ENCODE data around the gene ZNF57. TPM values are rescaled to one million over a fixed set of nuclear protein-coding genes. Genes with fewer than 3 reads are reported as not detected.
A peak's percentile ranks its signal among the peaks of the same experiment; 100 is the strongest.
"Not testable (repeated sequence)": the region's sequence is repeated elsewhere in the genome, so short reads cannot be mapped to it uniquely, and the experiment has no call there.

Gene ZNF57
- total and polyA plus RNA-seq, 4 donors, result 5.2 to 6.9 (median 5.3) TPM

GRCh38 chr19:2922987-2923386 lies 22.3 kb downstream of the ZNF57 start:
- no peaks in the 10 kb centered on the region for H3K9me3 ChIP-seq (ENCODE audit: control insufficient read depth, insufficient read depth, low read length)
- no peak overlapping the region for H3K27ac ChIP-seq (ENCODE audit: low read depth, low read length)
- H3K4me3 ChIP-seq (ENCODE audit: low read depth, low read length), result no peak overlapping the region
- DNase-seq (ENCODE audit: low read depth in 4 of 6, low spot score in 6 of 6), result no peak
- peaks cover 15% of the 10 kb centered on the region for H3K36me3 ChIP-seq (ENCODE audit: control insufficient read depth, insufficient read depth, low read length)
- H3K27me3 ChIP-seq (ENCODE audit: control insufficient read depth, insufficient read depth, low read length), result no peaks in the 10 kb centered on the region
- H3K4me1 ChIP-seq (ENCODE audit: control insufficient read depth, insufficient read depth, low read length), result peaks cover 11% of the 10 kb centered on the region
- 24% methylated on average over 5 of the region's 5 CpGs for WGBS (ENCODE audit: insufficient coverage)

GRCh38 chr19:2923510-2923909 lies 22.8 kb downstream of the ZNF57 start:
- Histone ChIP-seq H3K36me3 (ENCODE audit: control insufficient read depth, insufficient read depth, low read length) (peaks cover 14% of the 10 kb centered on the region), H3K4me1 (ENCODE audit: control insufficient read depth, insufficient read depth, low read length) (peaks cover 11% of the 10 kb centered on the region), H3K9me3 (ENCODE audit: control insufficient read depth, insufficient read depth, low read length) (no peaks in the 10 kb centered on the region), H3K4me3 (ENCODE audit: low read depth, low read length) (no peak overlapping the region), H3K27me3 (ENCODE audit: control insufficient read depth, insufficient read depth, low read length) (no peaks in the 10 kb centered on the region), H3K27ac (ENCODE audit: low read depth, low read length) (no peak overlapping the region)
- 12% methylated on average over 3 of the region's 4 CpGs for WGBS (ENCODE audit: insufficient coverage)
- peak in 5 of 6 donors; percentile 33 to 93 (median 63) for DNase-seq (ENCODE audit: low read depth in 4 of 6, low spot score in 6 of 6)

GRCh38 chr19:2926341-2927031 lies 25.8 kb downstream of the ZNF57 start:
- Histone ChIP-seq H3K36me3 (ENCODE audit: control insufficient read depth, insufficient read depth, low read length) (peaks cover 12% of the 10 kb centered on the region), H3K9me3 (ENCODE audit: control insufficient read depth, insufficient read depth, low read length) (no peaks in the 10 kb centered on the region), H3K4me1 (ENCODE audit: control insufficient read depth, insufficient read depth, low read length) (peaks cover 11% of the 10 kb centered on the region), H3K4me3 (ENCODE audit: low read depth, low read length) (no peak overlapping the region), H3K27me3 (ENCODE audit: control insufficient read depth, insufficient read depth, low read length) (no peaks in the 10 kb centered on the region), H3K27ac (ENCODE audit: low read depth, low read length) (no peak overlapping the region)
- DNase-seq (ENCODE audit: low read depth in 4 of 6, low spot score in 6 of 6), result no peak
- WGBS (ENCODE audit: insufficient coverage), result 78% methylated on average over 49 of the region's 53 CpGs

GRCh38 chr19:2927032-2927430 lies 26.3 kb downstream of the ZNF57 start:
- Histone ChIP-seq H3K4me1 (ENCODE audit: control insufficient read depth, insufficient read depth, low read length) (peaks cover 11% of the 10 kb centered on the region), H3K9me3 (ENCODE audit: control insufficient read depth, insufficient read depth, low read length) (peaks cover 1% of the 10 kb centered on the region), H3K36me3 (ENCODE audit: control insufficient read depth, insufficient read depth, low read length) (peaks cover 12% of the 10 kb centered on the region), H3K27me3 (ENCODE audit: control insufficient read depth, insufficient read depth, low read length) (no peaks in the 10 kb centered on the region), H3K27ac (ENCODE audit: low read depth, low read length) (no peak overlapping the region), H3K4me3 (ENCODE audit: low read depth, low read length) (no peak overlapping the region)
- DNase-seq (ENCODE audit: low read depth in 4 of 6, low spot score in 6 of 6), result no peak
- WGBS (ENCODE audit: insufficient coverage), result 93% methylated on average over 17 of the region's 18 CpGs

GRCh38 chr19:2933490-2933910 lies 32.8 kb downstream of the ZNF57 start:
- no peak for DNase-seq (ENCODE audit: low read depth in 4 of 6, low spot score in 6 of 6)
- H3K4me3 ChIP-seq (ENCODE audit: low read depth, low read length), result no peak overlapping the region
- 97% methylated on average over 15 of the region's 18 CpGs for WGBS (ENCODE audit: insufficient coverage)
- H3K27me3 ChIP-seq (ENCODE audit: control insufficient read depth, insufficient read depth, low read length), result no peaks in the 10 kb centered on the region
- peaks cover 18% of the 10 kb centered on the region for H3K9me3 ChIP-seq (ENCODE audit: control insufficient read depth, insufficient read depth, low read length)
- H3K4me1 ChIP-seq (ENCODE audit: control insufficient read depth, insufficient read depth, low read length), result no peaks in the 10 kb centered on the region
- H3K36me3 ChIP-seq (ENCODE audit: control insufficient read depth, insufficient read depth, low read length), result peaks cover 49% of the 10 kb centered on the region
- no peak overlapping the region for H3K27ac ChIP-seq (ENCODE audit: low read depth, low read length)

GRCh38 chr19:2935863-2936262 lies 35.1 kb downstream of the ZNF57 start:
- H3K27ac ChIP-seq (ENCODE audit: low read depth, low read length); H3K27me3 ChIP-seq (ENCODE audit: control insufficient read depth, insufficient read depth, low read length); H3K4me1 ChIP-seq (ENCODE audit: control insufficient read depth, insufficient read depth, low read length); H3K4me3 ChIP-seq (ENCODE audit: low read depth, low read length); DNase-seq (ENCODE audit: low read depth in 4 of 6, low spot score in 6 of 6): not testable (repeated sequence)
- Histone ChIP-seq H3K9me3 (ENCODE audit: control insufficient read depth, insufficient read depth, low read length) (peaks cover 18% of the 10 kb centered on the region), H3K36me3 (ENCODE audit: control insufficient read depth, insufficient read depth, low read length) (peaks cover 58% of the 10 kb centered on the region)
- WGBS (ENCODE audit: insufficient coverage), result 86% methylated on average over 1 of the region's 4 CpGs

- DNase-seq (ENCODE audit: low read depth in 4 of 6, low spot score in 6 of 6), result no peak
- Histone ChIP-seq H3K27ac (ENCODE audit: low read depth, low read length) (no peak overlapping the region), H3K36me3 (ENCODE audit: control insufficient read depth, insufficient read depth, low read length) (peaks cover 10% of the 10 kb centered on the region), H3K4me1 (ENCODE audit: control insufficient read depth, insufficient read depth, low read length) (peaks cover 17% of the 10 kb centered on the region), H3K4me3 (ENCODE audit: low read depth, low read length) (no peak overlapping the region), H3K9me3 (ENCODE audit: control insufficient read depth, insufficient read depth, low read length) (no peaks in the 10 kb centered on the region), H3K27me3 (ENCODE audit: control insufficient read depth, insufficient read depth, low read length) (no peaks in the 10 kb centered on the region)
- WGBS (ENCODE audit: insufficient coverage), result 76% methylated on average over 10 of the region's 14 CpGs
These were observed 42.4 kb downstream of the ZNF57 start for GRCh38 chr19:2942928-2943640.

- DNase-seq (ENCODE audit: low read depth in 4 of 6, low spot score in 6 of 6), result no peak
- Histone ChIP-seq H3K27me3 (ENCODE audit: control insufficient read depth, insufficient read depth, low read length) (no peaks in the 10 kb centered on the region), H3K27ac (ENCODE audit: low read depth, low read length) (no peak overlapping the region), H3K36me3 (ENCODE audit: control insufficient read depth, insufficient read depth, low read length) (no peaks in the 10 kb centered on the region), H3K4me3 (ENCODE audit: low read depth, low read length) (peak overlapping the region; percentile 84), H3K4me1 (ENCODE audit: control insufficient read depth, insufficient read depth, low read length) (peaks cover 21% of the 10 kb centered on the region), H3K9me3 (ENCODE audit: control insufficient read depth, insufficient read depth, low read length) (no peaks in the 10 kb centered on the region)
- 3% methylated on average over 23 of the region's 23 CpGs for WGBS (ENCODE audit: insufficient coverage)
These were observed 43.7 kb downstream of the ZNF57 start for GRCh38 chr19:2944403-2944774.

GRCh38 chr19:2944775-2945574 lies 44.2 kb downstream of the ZNF57 start, which contains the start of gene ZNF77:
Gene ZNF77, minus strand, starts transcription at chr19:2944971. Its CDS starts 131 bp downstream, at chr19:2944840.
- peak within 1 kb of the TSS; percentile 84 for H3K4me3 ChIP-seq (ENCODE audit: low read depth, low read length)
- DNase-seq (ENCODE audit: low read depth in 4 of 6, low spot score in 6 of 6), result peak; percentile 98 to 100 (median 99)
- no peaks in the 10 kb centered on the region for H3K9me3 ChIP-seq (ENCODE audit: control insufficient read depth, insufficient read depth, low read length)
- no peaks in the 10 kb centered on the region for H3K36me3 ChIP-seq (ENCODE audit: control insufficient read depth, insufficient read depth, low read length)
- peaks cover 25% of the 10 kb centered on the region for H3K4me1 ChIP-seq (ENCODE audit: control insufficient read depth, insufficient read depth, low read length)
- peak within 1 kb of the TSS; percentile 92 for H3K27ac ChIP-seq (ENCODE audit: low read depth, low read length)
- no peaks in the 10 kb centered on the region for H3K27me3 ChIP-seq (ENCODE audit: control insufficient read depth, insufficient read depth, low read length)
- 1% methylated on average over 74 of the region's 74 CpGs for WGBS (ENCODE audit: insufficient coverage)

Measured in spinal cord (tissue), 10 donors.